NT2/D1 (cell line): Measurements from ENCODE around the gene AGBL1.

Source experiments
- YY1 ChIP-seq: IDR thresholded peaks from 2 replicates; pipeline ENCODE4 v1.6.1; 2011; ENCODE audit not compliant: insufficient read length, insufficient read depth
- ZNF274 ChIP-seq: IDR thresholded peaks from 2 replicates; pipeline ENCODE4 v1.6.1; 2011; ENCODE audit warnings: mild to moderate bottlenecking, low read depth, low read length

DNA sequence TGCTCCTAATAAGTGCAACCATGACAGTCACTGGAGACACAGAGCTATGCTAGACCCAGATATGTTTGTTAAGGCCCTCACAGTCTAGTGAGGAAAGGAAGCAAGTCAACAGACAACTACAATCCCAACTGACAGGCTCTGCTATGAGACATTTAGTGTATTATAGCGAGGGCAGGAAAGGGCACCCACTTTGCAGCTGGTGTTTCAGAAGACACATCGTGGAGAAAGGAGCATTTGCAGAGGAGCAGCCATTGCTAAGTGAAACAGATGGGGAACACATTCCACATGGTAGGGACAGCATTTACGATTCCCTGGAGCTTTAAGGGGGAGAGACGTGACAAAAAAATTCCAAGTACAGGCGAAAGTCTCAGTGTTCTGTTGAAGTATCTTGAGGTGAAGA lies 685.6 kb downstream of the AGBL1 start:
- TF ChIP-seq YY1 (no peak), ZNF274 (no peak)
